ENCODE measurements around the gene MFF.

- TF ChIP-seq CTCF (conservative IDR thresholded peaks at IDR 0.05; ENCODE audit: low read length) (no peak), EZH2phosphoT487 (IDR thresholded peaks at IDR 0.05; ENCODE audit: borderline replicate concordance) (no peak)
Measured at GRCh38 chr2:227398684-227399670, 73.9 kb downstream of the MFF start.
